Stimulated activated CD8-positive, alpha-beta memory T cell treated with anti-CD3 and anti-CD28 coated beads, Interleukin-12 subunit alpha, Interleukin-12 subunit beta, amount 100 ng/mL, for 24 hours (primary cell): ENCODE results near the gene SH3RF3.

Source experiments
- DNase-seq: peaks from one replicate; pipeline ENCODE4 v3.0.0-alpha.2; 2020; ENCODE audit errors: extremely low read depth

SH3RF3 gene

DNA sequence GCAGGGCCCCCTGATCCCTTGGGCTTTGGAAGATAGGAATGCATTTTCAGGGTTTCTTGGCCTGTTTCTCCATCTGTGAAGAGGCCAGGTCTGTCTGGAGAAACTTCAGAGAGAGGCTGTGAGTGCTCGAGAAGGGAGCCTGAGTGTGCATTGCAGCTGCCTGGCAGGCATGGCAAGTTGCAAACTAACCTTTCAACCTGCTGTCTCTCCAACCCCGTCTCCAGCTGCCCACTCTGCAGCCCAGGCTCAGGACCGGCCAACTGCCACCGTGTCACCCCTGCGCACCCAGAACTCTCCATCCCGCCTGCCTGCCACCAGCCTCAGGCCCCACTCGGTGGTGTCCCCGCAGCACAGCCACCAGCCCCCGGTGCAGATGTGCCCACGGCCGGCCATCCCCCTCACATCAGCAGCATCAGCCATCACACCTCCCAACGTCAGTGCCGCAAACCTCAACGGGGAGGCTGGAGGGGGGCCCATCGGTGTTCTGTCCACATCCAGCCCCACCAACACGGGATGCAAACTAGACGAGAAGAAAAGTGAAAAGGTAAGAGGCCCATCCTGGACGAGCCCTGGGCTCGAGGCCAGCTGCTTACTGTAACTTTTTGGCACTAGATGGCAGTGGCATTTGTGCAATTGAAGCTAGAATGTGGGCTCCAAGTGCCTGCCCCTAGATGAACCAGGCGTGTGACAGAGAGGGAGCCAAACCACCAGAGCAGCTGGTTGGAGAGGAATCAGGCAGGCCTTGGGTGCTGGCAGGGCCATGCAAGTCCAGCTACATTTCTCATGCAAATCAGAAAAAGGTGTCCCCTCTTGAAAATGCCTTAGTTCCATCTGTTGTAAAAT lies 320.2 kb downstream of the SH3RF3 start:
- no peak for DNase-seq

GRCh38 chr2:109450574-109451273 lies 321.7 kb downstream of the SH3RF3 start:
- DNase-seq: no peak

- DNase-seq: no peak
Measured at GRCh38 chr2:109451671-109452070, 322.7 kb downstream of the SH3RF3 start.

- no peak for DNase-seq
Measured at GRCh38 chr2:109452318-109453305, 323.6 kb downstream of the SH3RF3 start.

DNA sequence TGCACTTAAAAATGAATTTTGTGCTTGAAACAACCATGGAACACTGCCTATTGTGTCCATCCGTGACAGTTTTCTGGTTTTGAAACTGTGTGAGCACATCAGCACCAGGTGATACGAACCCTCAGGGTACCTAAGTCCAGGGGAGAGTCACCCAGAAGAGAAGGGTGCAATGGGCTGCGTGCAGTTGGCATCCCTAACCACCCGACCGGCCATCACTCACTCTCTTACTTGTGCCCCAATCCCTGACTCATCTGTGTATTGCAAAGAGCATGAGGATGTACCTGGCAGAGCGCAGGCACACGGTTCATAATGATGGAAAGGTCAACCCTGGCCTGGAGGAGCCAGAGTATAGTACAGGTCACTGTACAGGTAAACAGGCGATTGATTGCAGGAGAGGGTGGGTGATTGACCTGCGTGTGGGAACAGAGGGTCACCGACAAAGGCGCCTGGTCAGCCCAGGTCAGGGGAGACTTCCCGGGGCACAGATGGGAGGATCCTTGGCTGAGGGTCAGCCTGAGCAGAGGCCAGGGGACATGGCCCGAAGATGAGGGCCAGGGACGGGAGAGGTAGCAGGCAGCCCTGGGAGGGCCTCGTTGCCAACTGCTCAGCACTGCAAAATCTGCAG lies 324.5 kb downstream of the SH3RF3 start:
- no peak for DNase-seq

- no peak for DNase-seq
Measured at GRCh38 chr2:109454304-109454703, 325.3 kb downstream of the SH3RF3 start.

DNA sequence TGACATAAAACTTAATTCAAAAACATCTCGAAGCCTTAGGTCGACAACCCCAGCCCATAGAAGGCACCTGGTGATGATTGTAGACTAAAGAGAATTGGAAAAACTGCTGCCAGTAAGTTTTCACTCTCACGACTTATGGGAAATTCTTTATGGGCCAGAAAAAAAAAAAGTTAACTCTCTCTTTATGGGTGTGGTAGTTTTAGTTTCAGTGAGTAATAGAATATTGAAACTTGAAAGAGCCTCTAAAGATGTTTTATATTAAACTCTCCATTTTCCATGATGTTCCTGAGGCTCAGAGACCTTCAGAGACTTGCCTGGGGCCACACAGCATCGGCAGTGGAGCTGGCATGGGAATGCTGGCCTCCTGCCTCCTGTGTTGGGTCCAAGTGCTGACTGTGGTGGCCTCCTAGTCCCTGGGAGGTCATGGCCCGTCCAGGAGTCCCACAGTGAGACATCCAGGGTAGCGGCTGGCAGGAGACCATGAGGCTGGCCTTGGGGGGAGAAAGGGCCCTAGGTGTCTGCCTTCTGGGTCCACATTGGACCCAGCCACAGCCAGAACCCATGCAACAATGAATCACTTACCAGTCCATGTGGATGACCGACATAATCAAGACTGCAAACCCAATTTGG lies 325.9 kb downstream of the SH3RF3 start:
- no peak for DNase-seq

GRCh38 chr2:109455731-109456691 lies 327.0 kb downstream of the SH3RF3 start:
- no peak for DNase-seq

- DNase-seq: no peak
Measured at GRCh38 chr2:109456776-109457175, 327.8 kb downstream of the SH3RF3 start.

DNA sequence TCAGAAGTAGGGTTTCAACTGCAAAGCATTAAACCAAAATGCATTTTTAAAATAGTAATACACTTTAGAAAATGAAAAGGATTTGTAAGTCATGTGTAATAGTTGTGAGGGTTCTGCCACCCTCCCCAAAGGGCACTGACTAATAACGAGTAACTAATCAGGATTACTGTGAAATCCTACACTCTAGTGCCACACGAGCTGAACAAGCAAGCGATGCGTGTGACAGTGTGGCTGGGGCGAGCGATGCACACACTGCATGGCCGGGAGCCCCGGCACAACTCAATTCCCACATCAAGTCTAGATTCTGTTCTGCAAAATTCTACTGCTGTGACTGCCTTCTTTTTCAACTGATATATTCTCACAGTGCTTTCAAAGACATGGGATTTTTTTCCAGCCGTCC lies 328.4 kb downstream of the SH3RF3 start:
- DNase-seq: no peak

DNA sequence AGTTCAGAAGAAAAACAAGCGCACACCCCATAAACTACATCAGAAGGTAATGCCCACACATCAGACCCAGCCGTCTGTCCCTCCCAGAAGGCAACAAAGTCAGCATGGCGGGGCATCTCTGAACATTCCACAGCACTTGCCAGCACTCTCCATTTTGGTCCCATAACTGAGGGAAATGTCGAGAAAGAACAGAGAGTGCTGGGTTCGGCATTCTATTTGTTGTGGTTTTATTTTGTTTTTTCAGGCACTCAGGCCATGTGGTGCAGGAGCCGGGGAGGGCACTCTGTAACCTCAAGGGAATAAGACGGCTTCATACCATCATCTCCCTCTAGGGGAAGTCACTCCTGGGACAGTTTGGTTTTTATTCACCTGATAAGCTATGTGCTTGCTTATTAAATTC lies 328.8 kb downstream of the SH3RF3 start:
- DNase-seq: no peak

DNA sequence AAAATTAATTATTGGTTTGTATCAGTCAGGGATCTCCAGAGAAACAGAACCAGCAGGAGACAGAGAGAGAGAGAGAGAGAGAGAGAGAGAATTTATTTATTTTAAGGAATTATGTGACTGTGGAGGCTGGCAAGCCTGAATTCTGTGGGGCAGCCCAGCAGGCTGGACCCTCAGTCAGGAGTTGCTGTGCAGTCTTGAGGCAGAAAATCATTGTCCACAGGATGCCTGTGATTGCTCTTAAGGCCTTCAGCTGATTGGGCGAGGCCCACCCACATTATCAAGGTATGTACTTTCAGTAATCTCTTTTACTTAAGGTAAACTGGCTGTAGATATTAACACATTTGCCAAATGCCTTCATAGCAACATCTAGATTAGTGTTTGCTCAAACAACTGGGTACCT lies 329.5 kb downstream of the SH3RF3 start:
- no peak for DNase-seq

DNA sequence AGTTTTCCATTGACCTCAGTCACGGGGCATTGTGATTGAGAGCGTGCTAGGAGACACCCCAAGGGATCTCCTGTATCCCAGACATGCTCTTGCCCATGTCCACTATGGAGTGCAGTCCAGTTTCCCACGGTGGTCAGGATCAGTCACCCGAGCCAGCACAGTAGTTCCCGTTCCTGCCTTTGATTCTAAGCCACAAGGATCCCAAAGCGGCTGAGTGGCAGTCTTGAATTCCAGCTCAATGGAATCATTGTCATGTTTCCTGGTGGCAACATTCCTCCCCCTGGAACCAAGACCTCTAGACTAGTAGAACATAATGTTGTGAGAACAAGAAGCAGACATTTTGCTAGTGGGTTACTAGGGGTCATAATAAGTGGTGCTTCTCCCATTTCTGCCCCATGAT lies 330.5 kb downstream of the SH3RF3 start:
- DNase-seq: no peak

GRCh38 chr2:109460553-109461324 lies 331.7 kb downstream of the SH3RF3 start:
- no peak for DNase-seq

GRCh38 chr2:109463236-109463635 lies 334.2 kb downstream of the SH3RF3 start:
- no peak for DNase-seq

- DNase-seq: no peak
Measured at GRCh38 chr2:109463891-109464290, 334.9 kb downstream of the SH3RF3 start.

GRCh38 chr2:109466674-109467575 lies 337.9 kb downstream of the SH3RF3 start:
- DNase-seq: no peak

GRCh38 chr2:109467701-109468100 lies 338.7 kb downstream of the SH3RF3 start:
- no peak for DNase-seq
